Fibroblast of skin of abdomen (primary cell): ENCODE data around the gene TMC6.
"Not testable (repeated sequence)": the region's sequence is repeated elsewhere in the genome, so short reads cannot be mapped to it uniquely, and the experiment has no call there.

Experiments used
- DNase-seq: peaks from one replicate; pipeline ENCODE4 v3.0.0-alpha.2; 2013

The TMC6 gene

DNA sequence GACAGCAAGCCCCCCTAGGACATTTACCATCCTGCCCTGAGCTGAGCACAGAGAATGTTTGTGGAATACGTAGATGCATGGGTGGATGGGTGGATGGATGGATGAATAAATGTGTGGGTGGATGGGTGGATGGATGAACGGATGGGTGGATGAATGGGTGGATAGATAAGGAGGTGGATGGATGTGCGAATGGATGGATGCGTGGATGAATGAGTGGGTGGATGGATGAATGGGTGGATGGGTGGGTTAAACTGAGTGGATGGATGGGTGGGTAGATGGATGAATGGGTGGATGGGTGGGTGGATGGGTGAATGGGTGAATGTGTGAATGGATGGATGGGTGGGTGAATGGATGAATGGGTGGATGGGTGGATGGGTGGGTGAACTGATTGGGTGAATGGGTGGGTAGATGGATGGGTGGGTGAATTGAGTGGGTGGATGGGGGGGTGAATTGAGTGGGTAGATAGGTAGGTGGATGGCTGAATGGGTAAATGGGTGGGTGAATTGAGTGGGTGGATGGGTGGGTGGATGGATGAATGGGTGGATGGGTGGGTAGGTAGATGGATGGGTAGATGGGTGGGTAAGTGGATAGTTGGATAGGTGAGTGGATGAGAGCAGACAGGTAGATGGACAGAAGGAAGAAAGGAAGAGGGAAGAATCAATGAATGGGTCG lies 5.2 kb downstream of the TMC6 start:
- no peak for DNase-seq

DNA sequence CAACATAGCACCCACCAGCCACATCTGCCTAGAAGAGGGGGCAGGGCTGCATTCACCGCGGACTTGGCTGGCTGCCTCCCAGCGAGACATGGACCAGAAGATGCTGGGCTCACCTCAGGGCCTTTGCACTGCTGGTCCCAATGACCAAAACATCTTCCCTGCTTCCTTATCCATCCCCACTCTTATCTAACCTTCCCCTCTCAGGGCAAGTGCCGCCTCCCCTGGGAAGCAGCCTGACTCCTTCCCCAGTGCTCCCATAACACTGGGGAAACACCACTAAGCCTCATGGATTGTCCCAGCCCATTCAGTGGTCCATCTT lies 5.7 kb downstream of the TMC6 start:
- DNase-seq, result no peak

GRCh38 chr17:78122216-78122930 lies 6.2 kb downstream of the TMC6 start:
- no peak for DNase-seq

DNA sequence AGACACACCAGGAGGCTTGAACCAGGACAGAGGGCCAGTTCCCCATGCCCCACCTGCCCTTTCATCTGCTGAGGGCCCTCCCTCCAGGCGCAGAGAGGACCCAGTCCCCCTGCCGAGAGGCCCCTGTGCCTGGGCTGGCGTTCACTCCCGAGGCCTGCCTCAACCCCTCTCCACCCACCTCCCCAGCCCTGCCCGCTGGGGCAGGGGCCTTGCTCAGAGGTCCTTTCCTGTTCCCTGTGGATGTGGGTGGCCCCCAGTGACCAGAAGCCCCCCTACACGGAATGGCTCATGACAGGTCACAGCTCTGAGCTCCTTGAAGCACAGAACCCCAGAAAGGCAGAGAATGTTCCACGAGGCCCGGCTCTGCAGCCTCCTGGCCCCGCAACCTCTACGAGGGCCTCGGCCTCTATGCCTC lies 6.7 kb downstream of the TMC6 start:
- no peak for DNase-seq

GRCh38 chr17:78120971-78121800 lies 7.4 kb downstream of the TMC6 start:
- DNase-seq, result no peak

DNA sequence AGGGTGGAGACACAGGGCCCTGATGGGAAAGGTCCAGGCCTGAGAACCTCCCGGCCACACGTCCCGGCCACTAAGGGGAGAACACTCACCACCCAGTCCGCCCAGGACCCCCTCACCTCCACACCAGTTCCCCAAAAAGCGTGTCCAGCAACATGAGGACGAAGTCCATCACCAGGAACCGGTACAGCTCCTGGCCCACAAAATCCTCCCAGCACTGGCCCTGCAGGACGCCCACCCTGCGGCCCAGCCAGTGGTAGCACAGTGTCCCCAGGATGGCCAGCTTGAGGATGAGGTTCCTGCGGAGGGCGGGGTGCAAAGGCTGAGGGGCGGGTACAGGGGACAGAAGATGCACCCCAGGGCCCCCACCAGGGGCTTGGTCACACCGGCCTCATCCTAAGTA lies 8.0 kb downstream of the TMC6 start:
- no peak for DNase-seq

- no peak for DNase-seq
Observed at GRCh38 chr17:78118801-78119241, 9.7 kb downstream of the TMC6 start.

DNA sequence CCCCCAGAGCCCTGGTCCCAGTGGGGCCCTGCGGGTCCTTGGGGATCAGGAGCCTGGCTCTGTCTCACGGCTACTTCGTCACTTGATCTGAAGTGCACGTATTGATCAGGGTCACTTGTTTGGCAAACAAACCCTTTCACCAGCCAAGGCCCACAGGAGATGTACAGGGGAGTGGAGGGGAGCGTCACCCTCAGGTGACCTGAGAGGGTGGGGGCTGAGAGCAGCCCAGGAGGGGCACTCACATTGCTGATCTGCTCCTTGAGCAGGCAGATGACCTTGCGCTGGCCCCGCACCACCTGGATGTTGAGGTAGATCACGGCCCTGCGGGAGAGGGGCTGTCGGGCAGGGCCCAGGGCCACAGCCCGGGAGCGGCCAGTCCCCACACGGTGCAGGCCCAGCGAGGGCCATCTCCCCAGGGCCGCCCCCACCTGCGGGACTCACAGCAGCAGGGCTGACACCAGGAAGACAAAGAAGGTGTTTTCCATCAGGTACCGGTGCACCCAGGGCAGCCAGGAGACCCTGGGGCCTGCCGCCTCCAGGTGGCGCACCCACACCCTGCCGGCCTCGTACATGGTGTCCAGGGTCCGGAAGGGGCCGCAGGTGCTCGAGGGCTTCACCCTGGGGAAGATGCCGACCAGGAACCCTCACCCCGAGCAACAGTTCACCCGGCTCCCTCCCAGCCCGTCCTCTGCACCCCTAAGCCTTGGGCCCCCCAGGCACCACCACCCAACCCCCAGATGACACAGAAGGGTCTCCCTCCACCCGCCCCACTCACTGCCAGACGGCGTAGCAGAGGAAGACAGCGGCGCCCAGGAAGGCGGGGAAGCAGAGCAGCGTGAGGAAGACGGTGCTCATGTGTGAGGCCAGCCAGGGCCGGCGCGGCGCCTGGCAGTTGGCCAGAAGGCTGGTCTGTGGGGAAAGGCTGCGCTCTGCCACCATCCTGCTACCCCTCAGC lies 11.3 kb downstream of the TMC6 start:
- DNase-seq, result no peak

DNA sequence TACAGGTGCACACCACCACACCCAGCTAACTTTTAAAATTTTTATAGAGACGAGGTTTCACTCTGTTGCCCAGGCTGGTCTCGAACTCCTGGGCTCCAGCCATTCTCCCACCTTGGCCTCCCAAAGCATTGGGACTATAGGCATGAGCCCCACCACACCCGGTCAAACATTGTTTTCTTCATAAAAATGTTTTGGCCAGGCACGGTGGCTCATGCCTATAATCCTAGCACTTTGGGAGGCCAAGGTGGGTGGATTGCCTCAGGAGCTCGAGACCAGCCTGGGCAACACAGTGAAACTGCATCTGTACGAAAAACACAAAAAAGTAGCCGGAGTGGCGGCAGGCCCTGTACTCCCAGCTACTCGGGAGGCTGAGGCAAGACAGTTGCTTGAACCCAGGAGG lies 12.1 kb downstream of the TMC6 start:
- no peak for DNase-seq

DNA sequence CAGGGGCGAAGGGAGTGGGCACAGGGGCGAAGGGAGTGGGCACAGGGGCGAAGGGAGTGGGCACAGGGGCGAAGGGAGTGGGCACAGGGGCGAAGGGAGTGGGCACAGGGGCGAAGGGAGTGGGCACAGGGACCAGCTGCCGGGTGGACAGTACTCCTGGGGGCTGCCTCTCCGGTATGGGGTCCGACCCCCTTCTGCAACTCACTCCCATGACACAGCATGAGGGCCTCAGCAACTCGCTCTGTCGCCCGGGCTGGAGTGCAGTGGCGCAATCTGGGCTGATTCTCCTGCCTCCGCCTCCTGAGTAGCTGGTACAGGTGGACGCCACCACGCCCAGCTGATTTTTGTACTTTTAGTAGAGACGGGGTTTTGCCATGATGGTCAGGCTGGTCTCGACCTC lies 12.8 kb downstream of the TMC6 start:
- DNase-seq, result not testable (repeated sequence)

DNA sequence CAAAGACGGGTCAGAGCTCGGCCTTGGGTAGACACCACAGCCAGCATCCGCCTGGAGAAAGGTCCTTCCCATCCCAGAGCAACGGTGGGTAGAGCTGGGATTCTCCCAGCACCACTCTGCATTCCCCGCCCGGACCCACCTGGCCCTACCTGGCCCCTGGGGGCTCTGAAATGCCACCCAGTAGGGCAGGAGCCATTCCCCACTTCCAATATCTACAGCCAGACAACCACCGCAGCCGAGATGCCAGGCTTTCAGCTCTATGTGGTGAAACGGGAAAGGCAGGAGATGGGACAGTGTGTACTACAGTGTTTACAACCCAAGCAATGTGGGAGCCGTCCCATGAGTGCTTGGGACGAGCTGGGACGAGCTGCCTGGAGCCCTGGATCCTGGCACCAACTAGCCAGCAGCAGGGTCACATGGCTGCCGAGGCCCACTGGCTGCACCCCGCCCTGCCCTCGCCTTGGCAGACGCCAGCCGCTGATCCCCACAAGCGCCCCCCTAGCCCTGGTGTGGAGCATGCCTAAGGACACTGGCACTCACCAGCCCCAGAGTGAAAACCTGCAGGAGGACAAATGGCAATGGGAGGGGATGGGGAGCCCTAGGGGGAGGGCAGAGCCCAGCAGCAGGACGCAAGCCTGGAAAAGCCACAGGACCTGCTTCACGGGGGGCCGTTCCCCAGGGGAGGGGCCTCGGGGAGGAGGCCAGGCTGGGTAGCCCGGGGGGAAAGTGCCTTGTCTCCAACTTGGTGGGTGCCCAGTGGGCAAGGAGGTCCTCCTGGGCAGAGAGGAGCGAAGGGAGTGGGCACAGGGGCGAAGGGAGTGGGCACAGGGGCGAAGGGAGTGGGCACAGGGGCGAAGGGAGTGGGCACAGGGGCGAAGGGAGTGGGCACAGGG lies 13.5 kb downstream of the TMC6 start:
- no peak for DNase-seq

- DNase-seq, result no peak
Observed at GRCh38 chr17:78113804-78114785, 14.5 kb downstream of the TMC6 start.

- peak; percentile 26 for DNase-seq
Observed at GRCh38 chr17:78112518-78113471, 15.8 kb downstream of the TMC6 start.

DNA sequence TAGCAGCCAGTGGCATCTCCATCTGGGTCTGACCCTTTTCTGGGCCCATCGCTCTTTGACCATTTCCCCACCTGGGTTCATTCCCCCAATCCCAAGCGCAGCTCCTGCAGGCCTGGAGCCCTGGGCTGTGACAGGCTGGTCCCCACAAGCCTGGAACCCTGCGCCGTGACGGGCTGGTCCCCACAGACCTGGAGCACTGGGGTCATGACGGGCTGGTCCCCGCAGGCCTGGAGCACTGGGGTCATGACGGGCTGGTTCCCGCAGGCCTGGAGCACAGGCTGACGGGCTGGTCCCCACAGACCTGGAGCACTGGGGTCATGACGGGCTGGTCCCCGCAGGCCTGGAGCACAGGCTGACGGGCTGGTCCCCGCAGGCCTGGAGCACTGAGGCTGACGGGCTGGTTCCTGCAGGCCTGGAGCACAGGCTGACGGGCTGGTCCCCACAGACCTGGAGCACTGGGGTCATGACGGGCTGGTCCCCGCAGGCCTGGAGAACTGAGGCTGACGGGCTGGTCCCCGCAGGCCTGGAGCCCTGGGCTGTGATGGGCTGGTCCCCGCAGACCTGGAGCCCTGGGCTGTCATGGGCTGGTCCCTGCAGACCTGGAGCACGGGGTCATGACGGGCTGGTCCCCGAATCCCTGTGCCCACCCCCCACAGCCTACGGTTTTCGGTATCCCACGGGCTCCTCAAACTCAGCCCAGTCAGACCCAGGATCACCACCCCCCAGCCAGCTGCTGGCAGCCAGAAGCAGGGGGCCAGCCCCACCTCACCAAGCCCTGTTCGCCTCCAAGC lies 16.6 kb downstream of the TMC6 start:
- DNase-seq, result no peak

DNA sequence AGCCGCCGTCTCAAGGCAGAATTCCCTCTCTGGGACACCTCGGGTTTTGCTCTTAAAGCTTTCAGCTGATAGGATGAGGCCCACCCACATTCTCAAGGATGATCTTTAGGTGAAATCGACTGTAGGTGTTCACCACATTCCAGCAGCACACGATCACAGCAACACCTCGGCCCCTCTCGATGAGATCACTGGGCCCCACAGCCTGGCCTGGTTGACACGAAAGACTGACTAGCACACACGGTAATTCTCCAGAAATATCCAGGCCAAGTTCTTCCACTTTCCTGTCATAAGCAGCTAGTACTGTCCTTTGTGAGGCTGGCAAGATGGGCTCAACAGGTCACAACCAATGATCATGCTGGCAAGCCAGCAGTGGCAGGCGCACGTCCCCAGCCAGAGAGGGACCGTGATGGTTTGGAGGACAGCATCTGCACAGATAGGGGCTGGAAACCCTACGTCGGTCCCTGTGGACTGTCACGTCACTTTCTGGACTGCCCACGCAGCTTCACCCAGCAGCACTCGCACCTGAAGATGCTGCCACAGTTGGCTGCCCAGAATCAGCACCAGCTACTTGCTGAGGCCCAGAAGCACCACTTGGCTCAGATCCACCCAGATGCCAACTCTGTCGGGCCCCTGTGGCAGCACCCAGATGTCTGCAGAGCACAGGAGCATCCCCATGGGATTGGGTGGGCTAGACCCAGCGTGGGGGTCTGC lies 17.4 kb downstream of the TMC6 start:
- DNase-seq, result no peak

- no peak for DNase-seq
Observed at GRCh38 chr17:78110363-78111015, 18.1 kb downstream of the TMC6 start.

GRCh38 chr17:78109489-78109761 lies 19.1 kb downstream of the TMC6 start:
- DNase-seq, result no peak
